IPS DF 6.9 (cell line): Measurements from ENCODE around the gene ARHGAP26.

Experiments
- DNase-seq: peaks from one replicate; pipeline ENCODE4 v3.0.0-alpha.2; 2013; ENCODE audit warnings: low read depth, low spot score
- H3K27ac ChIP-seq: one replicate; pipeline ENCODE4 v1.5.1; 2013; ENCODE audit warnings: low read length, control low read depth
- H3K27me3 ChIP-seq: 2 replicates; pipeline ENCODE4 v1.6.1; 2013; ENCODE audit warnings: mild to moderate bottlenecking, low read length; ENCODE audit not compliant: control insufficient read depth, insufficient read depth
- H3K36me3 ChIP-seq: 2 replicates; pipeline ENCODE4 v1.6.1; 2013; ENCODE audit warnings: low read length; ENCODE audit not compliant: control insufficient read depth, insufficient read depth
- H3K4me1 ChIP-seq: 2 replicates; pipeline ENCODE4 v1.6.1; 2013; ENCODE audit warnings: low read length; ENCODE audit not compliant: control insufficient read depth, insufficient read depth
- H3K4me3 ChIP-seq: 2 replicates; pipeline ENCODE4 v1.5.1; 2013; ENCODE audit warnings: mild to moderate bottlenecking, low read length
- H3K9me3 ChIP-seq: 2 replicates; pipeline ENCODE4 v1.6.1; 2013; ENCODE audit warnings: low read length, inconsistent platforms; ENCODE audit not compliant: control insufficient read depth, insufficient read depth
- WGBS: extraction: QIAGEN DNeasy Blood & Tissue Kit; methylation state at CpG from one replicate; pipeline ENCODE4 v1.1.7; 2013; ENCODE audit warnings: mixed read lengths, missing lambda C conversion rate; ENCODE audit not compliant: insufficient read length, insufficient coverage; 5-methylcytosine and 5-hydroxymethylcytosine counted together

The ARHGAP26 gene

DNA sequence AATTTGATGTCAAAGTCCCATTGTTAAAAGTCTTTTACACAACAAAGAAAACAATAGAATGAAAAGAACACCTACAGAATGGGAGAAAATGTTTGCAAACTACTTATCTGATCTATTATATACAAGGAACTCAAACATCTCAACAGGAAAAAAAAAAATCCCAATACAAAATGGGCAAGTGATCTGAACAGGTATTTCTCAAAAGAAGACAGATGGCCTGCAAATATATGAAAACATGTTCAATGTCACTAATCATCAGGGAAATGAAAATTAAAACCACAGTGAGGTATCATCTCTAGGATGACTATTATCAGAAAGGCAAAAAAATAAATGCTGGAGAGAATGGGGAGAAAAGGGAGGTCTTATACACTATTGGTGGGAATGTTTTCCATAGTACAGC, 301.8 kb downstream of the ARHGAP26 start:
- no peak overlapping the region for H3K4me3 ChIP-seq
- no peaks in the 10 kb centered on the region for H3K36me3 ChIP-seq
- no peaks in the 10 kb centered on the region for H3K4me1 ChIP-seq
- no peaks in the 10 kb centered on the region for H3K27me3 ChIP-seq
- H3K27ac ChIP-seq: no peak overlapping the region
- no peak for DNase-seq
- no peaks in the 10 kb centered on the region; the same call in 1 of the 2 replicates for H3K9me3 ChIP-seq

DNA sequence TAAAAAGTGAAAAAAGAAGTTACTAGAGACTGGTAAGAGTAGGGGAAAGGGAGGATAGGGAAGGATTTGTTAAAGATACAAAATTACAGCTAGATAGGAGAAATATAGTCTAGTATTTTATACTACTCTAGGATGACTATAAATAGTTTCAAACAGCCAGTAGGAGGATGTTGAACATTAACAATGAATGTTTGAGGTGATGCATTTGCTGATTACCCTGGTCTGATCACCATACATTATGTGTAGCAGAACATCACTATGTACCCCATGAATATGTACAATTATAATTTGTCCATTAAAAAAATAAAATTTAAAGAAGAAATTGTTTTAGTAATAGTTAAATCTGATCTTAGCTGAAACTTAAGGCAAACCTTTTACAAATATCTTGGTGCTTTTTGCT, 302.6 kb downstream of the ARHGAP26 start:
- Histone ChIP-seq H3K27ac (no peak overlapping the region), H3K4me1 (peaks cover 3% of the 10 kb centered on the region; the same call in 1 of the 2 replicates), H3K4me3 (no peak overlapping the region), H3K27me3 (no peaks in the 10 kb centered on the region), H3K36me3 (no peaks in the 10 kb centered on the region), H3K9me3 (no peaks in the 10 kb centered on the region; the same call in 1 of the 2 replicates)
- no peak for DNase-seq

DNA sequence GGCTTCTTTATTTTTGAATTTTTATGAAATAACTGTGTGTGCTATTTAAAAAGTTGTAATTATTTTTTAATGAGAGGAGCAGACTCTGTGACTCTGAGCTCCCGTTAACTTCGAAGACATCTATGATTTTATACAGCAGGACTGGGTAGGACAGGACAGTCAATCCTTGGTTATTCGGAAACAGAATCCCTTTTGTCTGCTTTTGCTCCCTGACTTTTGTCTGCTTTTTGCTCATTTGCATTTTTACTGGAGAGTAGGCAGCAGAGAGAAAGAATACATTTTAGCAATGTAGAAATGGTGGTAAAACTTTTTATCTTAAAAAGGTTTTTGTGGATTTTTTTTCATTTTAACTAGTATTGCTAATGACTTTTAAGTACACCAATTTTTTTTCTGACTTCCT, 303.6 kb downstream of the ARHGAP26 start:
- Histone ChIP-seq H3K36me3 (no peaks in the 10 kb centered on the region), H3K4me1 (peaks cover 3% of the 10 kb centered on the region; the same call in 1 of the 2 replicates), H3K27ac (no peak overlapping the region), H3K9me3 (no peaks in the 10 kb centered on the region; the same call in 1 of the 2 replicates), H3K4me3 (no peak overlapping the region), H3K27me3 (no peaks in the 10 kb centered on the region)
- WGBS: no CpG with 5 or more reads among the region's 3 CpGs
- no peak for DNase-seq

DNA sequence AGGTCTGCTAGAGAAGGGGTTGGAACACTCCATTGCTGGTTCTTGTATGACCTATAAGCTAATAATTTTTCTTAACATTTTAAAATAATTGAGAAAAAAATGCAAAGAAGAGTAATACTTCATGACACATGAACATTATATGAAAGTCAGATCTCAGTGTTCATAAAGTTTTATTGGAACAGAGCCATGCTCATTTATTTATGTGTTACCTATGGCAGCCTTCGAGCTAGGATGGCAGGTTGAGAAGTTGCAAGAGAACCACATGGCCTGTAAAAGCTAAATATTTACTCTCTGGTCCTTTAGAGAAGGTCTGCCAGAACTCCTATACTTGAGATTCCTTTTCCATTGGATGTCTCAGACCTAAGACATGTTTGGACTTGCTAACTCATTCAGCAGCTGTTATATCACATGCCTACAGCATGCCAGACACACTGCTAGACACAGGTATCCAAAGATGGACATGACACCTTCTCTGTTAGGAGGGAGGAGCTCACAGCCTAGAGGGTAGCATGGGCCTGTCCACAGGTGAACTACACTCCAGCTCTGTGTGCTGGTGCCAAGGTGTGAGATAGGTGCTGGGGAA, 304.3 kb downstream of the ARHGAP26 start:
- Histone ChIP-seq H3K27ac (no peak overlapping the region), H3K9me3 (no peaks in the 10 kb centered on the region), H3K4me1 (peaks cover 3% of the 10 kb centered on the region; the same call in 1 of the 2 replicates), H3K4me3 (no peak overlapping the region), H3K27me3 (no peaks in the 10 kb centered on the region), H3K36me3 (no peaks in the 10 kb centered on the region)
- no CpG with 5 or more reads among the region's 1 CpG for WGBS
- DNase-seq: no peak

DNA sequence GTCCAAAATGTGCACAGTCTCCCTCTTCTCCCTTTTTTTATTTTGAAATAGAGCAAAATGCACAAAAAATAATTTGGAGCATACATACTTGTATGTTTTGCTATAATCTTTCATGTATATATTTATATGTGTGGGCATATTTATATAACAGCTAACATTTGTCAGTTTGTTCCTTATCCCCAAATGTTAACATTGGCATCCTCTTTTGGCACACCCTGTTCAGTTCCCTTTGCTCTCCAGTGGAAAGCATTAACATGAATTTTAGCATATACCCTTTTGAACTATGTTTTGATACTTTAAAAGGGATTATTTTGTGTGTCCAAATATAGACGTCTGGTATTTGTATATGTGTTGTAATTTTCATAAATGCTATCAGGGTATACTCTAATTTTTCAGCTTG, 306.2 kb downstream of the ARHGAP26 start:
- no peak for DNase-seq
- Histone ChIP-seq H3K27me3 (no peaks in the 10 kb centered on the region), H3K36me3 (no peaks in the 10 kb centered on the region), H3K9me3 (no peaks in the 10 kb centered on the region), H3K27ac (no peak overlapping the region), H3K4me3 (no peak overlapping the region), H3K4me1 (peaks cover 3% of the 10 kb centered on the region; the same call in 1 of the 2 replicates)
- no CpG with 5 or more reads among the region's 1 CpG for WGBS

DNA sequence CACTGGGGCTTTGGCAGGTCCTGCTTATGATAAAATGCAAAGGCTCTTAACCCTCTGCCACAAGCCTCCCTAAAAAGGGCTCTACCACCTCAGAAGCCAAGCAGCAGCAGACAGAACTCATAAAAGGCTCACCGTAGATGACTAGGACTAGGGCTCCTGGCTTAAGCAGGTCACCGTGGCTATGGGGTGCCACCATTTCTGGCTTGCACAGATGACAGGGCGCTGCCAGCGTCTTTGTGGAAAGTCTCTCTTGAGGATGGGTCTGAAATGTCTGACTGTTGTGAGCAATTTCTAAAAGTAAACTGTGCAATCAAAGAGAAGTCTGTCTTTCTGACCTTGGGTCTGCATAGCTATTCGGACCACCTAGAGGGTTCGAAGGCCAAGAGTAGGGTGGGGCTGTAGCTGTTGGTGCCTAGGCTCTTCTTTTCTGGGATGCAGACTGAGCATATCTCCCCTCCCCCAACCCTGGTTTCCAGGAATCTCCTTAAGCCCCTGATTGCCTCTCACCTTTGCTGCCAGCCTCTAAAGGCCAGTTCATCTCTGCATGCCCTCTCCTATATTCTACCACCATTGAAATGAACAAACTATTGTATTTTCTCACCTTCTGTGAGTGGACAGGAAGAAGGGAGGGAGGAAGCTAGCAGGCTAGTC, 307.4 kb downstream of the ARHGAP26 start:
- no CpG with 5 or more reads among the region's 6 CpGs for WGBS
- DNase-seq: no peak
- H3K4me1 ChIP-seq: peaks cover 3% of the 10 kb centered on the region; the same call in 1 of the 2 replicates
- H3K4me3 ChIP-seq: no peak overlapping the region
- H3K9me3 ChIP-seq: no peaks in the 10 kb centered on the region
- H3K36me3 ChIP-seq: no peaks in the 10 kb centered on the region
- H3K27ac ChIP-seq: no peak overlapping the region
- H3K27me3 ChIP-seq: no peaks in the 10 kb centered on the region

DNA sequence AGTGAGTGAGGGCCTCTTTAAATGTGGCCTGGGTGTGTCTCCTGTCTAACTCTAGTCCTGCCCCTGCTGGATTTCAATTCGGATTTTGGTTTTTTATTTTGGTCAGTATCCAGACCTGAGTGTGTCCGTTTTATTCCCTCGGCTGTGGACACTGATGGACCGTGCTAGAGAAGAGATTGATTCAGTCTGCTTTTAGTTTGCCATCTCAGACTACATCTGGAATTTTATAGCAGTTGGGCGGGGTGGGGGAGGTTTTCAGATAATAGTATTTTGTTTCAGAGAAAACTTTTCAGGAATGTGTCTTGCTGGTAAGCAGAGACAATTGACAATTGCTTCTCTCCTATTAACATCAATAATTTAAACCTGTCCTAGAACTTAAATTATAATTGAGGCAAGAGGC, 308.1 kb downstream of the ARHGAP26 start:
- DNase-seq: no peak
- H3K27ac ChIP-seq: no peak overlapping the region
- no CpG with 5 or more reads among the region's 5 CpGs for WGBS
- peaks cover 3% of the 10 kb centered on the region; the same call in 1 of the 2 replicates for H3K4me1 ChIP-seq
- no peaks in the 10 kb centered on the region for H3K9me3 ChIP-seq
- H3K4me3 ChIP-seq: no peak overlapping the region
- no peaks in the 10 kb centered on the region for H3K36me3 ChIP-seq
- H3K27me3 ChIP-seq: no peaks in the 10 kb centered on the region

DNA sequence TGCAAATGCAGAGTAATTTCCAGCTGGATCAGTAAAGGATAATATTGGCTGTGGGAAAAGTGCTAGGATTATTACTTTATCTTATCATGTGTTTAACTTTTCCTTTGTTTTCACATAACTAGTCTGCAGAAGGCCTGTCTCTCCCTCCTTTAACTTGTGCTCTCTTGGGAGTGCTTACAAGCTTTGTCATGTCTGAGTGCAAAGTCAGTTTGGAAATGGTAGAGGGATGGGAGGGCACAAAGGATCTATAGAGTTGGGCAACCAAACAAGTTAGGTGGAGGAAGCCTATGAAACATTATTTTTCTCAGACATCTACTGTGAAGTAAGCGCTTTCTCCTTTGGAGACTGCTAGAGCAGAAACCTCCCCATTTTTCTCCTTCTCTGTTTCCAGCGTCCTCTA, 308.8 kb downstream of the ARHGAP26 start:
- Histone ChIP-seq H3K9me3 (no peaks in the 10 kb centered on the region), H3K4me3 (no peak overlapping the region), H3K4me1 (peaks cover 3% of the 10 kb centered on the region; the same call in 1 of the 2 replicates), H3K36me3 (no peaks in the 10 kb centered on the region), H3K27ac (no peak overlapping the region), H3K27me3 (no peaks in the 10 kb centered on the region)
- no peak for DNase-seq
- no CpG with 5 or more reads among the region's 2 CpGs for WGBS

DNA sequence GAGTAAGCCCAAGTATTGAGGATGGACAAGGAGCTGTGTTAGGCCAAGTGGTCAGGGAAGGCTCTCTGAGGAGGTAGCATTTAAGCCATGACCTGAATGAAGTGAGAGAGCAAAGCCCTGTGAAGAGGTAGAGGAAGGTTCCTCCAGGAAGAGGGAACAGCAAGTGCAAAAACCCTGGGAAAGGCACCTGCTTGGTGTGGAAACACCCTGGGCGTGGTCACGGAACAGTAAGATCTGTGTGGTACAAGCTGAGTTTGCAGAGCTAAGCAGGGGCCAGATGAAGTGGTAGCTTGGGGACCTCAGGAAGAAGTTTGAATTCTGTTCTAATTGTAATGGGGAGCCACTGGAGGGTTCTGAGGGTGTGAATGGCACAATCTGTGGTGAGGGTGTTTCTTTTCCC, 310.2 kb downstream of the ARHGAP26 start:
- no peaks in the 10 kb centered on the region for H3K9me3 ChIP-seq
- no peaks in the 10 kb centered on the region for H3K27me3 ChIP-seq
- H3K36me3 ChIP-seq: no peaks in the 10 kb centered on the region
- H3K27ac ChIP-seq: no peak overlapping the region
- no peak for DNase-seq
- H3K4me3 ChIP-seq: no peak overlapping the region
- peaks cover 3% of the 10 kb centered on the region; the same call in 1 of the 2 replicates for H3K4me1 ChIP-seq
- no CpG with 5 or more reads among the region's 2 CpGs for WGBS

DNA sequence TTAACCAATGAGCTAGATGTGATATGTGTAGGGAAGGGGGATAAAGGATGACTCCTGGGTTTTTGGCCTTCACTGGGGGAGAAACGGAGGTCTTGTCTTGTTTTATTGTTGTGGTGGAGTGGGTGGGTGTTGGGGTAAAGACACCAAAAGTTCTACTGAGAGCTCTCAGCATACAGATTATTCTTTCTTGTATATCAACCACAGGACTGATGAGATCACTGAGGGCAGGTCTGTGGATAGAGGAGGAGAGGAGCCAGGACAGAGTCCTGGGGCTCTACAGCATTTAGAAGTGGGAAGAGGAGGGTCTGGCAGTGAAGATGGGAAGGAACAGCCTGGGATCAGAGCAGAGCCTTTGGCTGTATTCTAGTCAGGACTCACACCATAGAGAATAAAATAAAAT, 310.8 kb downstream of the ARHGAP26 start:
- WGBS: no CpG with 5 or more reads among the region's 1 CpG
- Histone ChIP-seq H3K9me3 (no peaks in the 10 kb centered on the region), H3K4me3 (no peak overlapping the region), H3K27me3 (no peaks in the 10 kb centered on the region), H3K4me1 (peaks cover 3% of the 10 kb centered on the region; the same call in 1 of the 2 replicates), H3K27ac (no peak overlapping the region), H3K36me3 (no peaks in the 10 kb centered on the region)
- no peak for DNase-seq

DNA sequence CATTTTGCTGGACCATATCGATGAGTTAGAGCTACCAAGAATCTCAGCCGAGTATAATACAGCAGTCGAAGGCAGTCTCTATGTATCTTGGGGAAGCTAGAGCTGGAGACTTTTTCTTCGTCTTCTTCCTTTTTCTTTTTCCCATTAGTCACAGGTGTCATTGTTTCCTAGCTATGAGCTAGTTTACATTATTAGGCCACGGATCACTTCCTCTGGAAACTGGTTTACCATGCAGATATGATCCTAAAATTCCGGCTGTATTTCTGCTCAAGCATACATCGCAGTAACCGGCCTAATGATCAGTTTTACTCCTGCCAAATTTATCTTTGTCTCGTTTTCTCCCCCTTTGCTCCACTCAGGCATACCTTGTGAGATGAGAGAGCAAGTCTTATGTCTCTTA, 312.8 kb downstream of the ARHGAP26 start:
- no peaks in the 10 kb centered on the region; the same call in 1 of the 2 replicates for H3K4me1 ChIP-seq
- H3K4me3 ChIP-seq: no peak overlapping the region

More for the DNA sequence above, 312.8 kb downstream of the ARHGAP26 start:
- Histone ChIP-seq H3K27me3 (no peaks in the 10 kb centered on the region), H3K27ac (no peak overlapping the region), H3K9me3 (no peaks in the 10 kb centered on the region), H3K36me3 (no peaks in the 10 kb centered on the region)
- WGBS: no CpG with 5 or more reads among the region's 9 CpGs
- no peak for DNase-seq
